HG03432 (cell line): ENCODE measurements around the gene CEACAM18.
"Not testable (repeated sequence)": the region's sequence is repeated elsewhere in the genome, so short reads cannot be mapped to it uniquely, and the experiment has no call there.

Experiments used
- ATAC-seq: cut with Tn5 transposase; IDR thresholded peaks from one replicate; pipeline ENCODE4 v1.9.1; 2021; ENCODE audit warnings: mild to moderate bottlenecking, moderate library complexity; ENCODE audit not compliant: unreplicated experiment

CEACAM18 gene

GRCh38 chr19:51478381-51479234 is at the start of gene CEACAM18:
Gene CEACAM18, plus strand, starts transcription at chr19:51478539.
- ATAC-seq, result no peak

- ATAC-seq, result no peak
Measured at GRCh38 chr19:51430221-51430620, 48.1 kb upstream of the CEACAM18 start.

GRCh38 chr19:51431124-51431523 is 47.2 kb upstream of the CEACAM18 start:
- ATAC-seq, result no peak

GRCh38 chr19:51433043-51433442 is 45.3 kb upstream of the CEACAM18 start:
- ATAC-seq, result no peak

GRCh38 chr19:51434456-51434855 is 43.9 kb upstream of the CEACAM18 start:
- no peak for ATAC-seq

- no peak for ATAC-seq
Measured at GRCh38 chr19:51439021-51439465, 39.3 kb upstream of the CEACAM18 start.

- ATAC-seq, result no peak
Measured at GRCh38 chr19:51440052-51440451, 38.3 kb upstream of the CEACAM18 start.

GRCh38 chr19:51440846-51441409 is 37.4 kb upstream of the CEACAM18 start:
- ATAC-seq, result peak; percentile 10

- peak; percentile 88 for ATAC-seq
Measured at GRCh38 chr19:51441410-51442390, 36.6 kb upstream of the CEACAM18 start.

GRCh38 chr19:51447510-51447909 is 30.8 kb upstream of the CEACAM18 start:
- ATAC-seq, result not testable (repeated sequence)

GRCh38 chr19:51448011-51448410 is 30.3 kb upstream of the CEACAM18 start:
- no peak for ATAC-seq

GRCh38 chr19:51448411-51449016 is 29.8 kb upstream of the CEACAM18 start:
- no peak for ATAC-seq

GRCh38 chr19:51450730-51451307 is 27.5 kb upstream of the CEACAM18 start:
- ATAC-seq, result no peak

- no peak for ATAC-seq
Measured at GRCh38 chr19:51456541-51457290, 21.6 kb upstream of the CEACAM18 start.

- ATAC-seq, result no peak
Measured at GRCh38 chr19:51457351-51458013, 20.9 kb upstream of the CEACAM18 start.

GRCh38 chr19:51458051-51458645 is 20.2 kb upstream of the CEACAM18 start, which contains the start of gene SIGLEC8:
Gene SIGLEC8, minus strand, starts transcription at chr19:51458454. Its CDS starts 67 bp downstream, at chr19:51458387.
- no peak for ATAC-seq

- no peak for ATAC-seq
Measured at GRCh38 chr19:51458899-51459505, 19.3 kb upstream of the CEACAM18 start.
